Endothelial cell of umbilical vein (primary cell): ENCODE data around the gene GLB1L2.

Experiments
- CTCF ChIP-seq, 2 donors: IDR thresholded peaks; 1 replicate in 1 of 2; 2 replicates in 1 of 2; pipeline ENCODE4 v1.5.1; 2011; ENCODE audit warnings: low read length in 2 of 2, mild to moderate bottlenecking in 2 of 2, moderate library complexity in 2 of 2, control low read depth in 1 of 2, inconsistent platforms in 1 of 2, low read depth in 1 of 2; ENCODE audit not compliant: insufficient read depth in 1 of 2; ENCODE audit errors: extremely low read depth in 1 of 2
- MAX ChIP-seq: IDR thresholded peaks from 2 replicates; pipeline ENCODE4 v1.6.1; 2011; ENCODE audit not compliant: insufficient read depth, insufficient read length

- TF ChIP-seq CTCF (IDR thresholded peaks at IDR 0.05; ENCODE audit: extremely low read depth in 1 of 2, insufficient read depth in 1 of 2, low read depth in 1 of 2, low read length in 2 of 2) (no peak), MAX (no peak)
Measured at GRCh38 chr11:134343646-134344045, 11.9 kb downstream of the GLB1L2 start.
